Activated B cell treated with CpG ODN at 0.5 μM for 24 hours (primary cell): ENCODE measurements around the gene ERCC2. TPM values are rescaled to one million over a fixed set of nuclear protein-coding genes. Genes with fewer than 3 reads are reported as not detected.

Experiments
- ATAC-seq: fragments of 200-7000 bp; cut with Tn5 transposase; one replicate; pipeline ENCODE4 v1.10.0; 2021; ENCODE audit warnings: low read depth, mild to moderate bottlenecking, moderate library complexity
- CTCF ChIA-PET: fragments of 350-600 bp; sonication (Branson Sonifier 250); formaldehyde crosslinking; loops from one replicate; lab custom pipeline; 2021; ENCODE audit warnings: antibody characterized with exemption; lab: Charles Lee
- POLR2A ChIA-PET: fragments of 350-600 bp; sonication (Branson Sonifier 250); formaldehyde crosslinking; loops from one replicate; lab custom pipeline; 2021; ENCODE audit warnings: antibody characterized with exemption; lab: Charles Lee
- DNase-seq: peaks from one replicate; pipeline ENCODE4 v3.0.0; 2022
- H3K27ac Mint-ChIP-seq: one replicate; pipeline ENCODE4 v1.8.0; 2020; ENCODE audit warnings: mixed read lengths
- H3K27me3 Mint-ChIP-seq: one replicate; pipeline ENCODE4 v1.8.0; 2021; ENCODE audit warnings: mixed read lengths
- H3K36me3 Mint-ChIP-seq: one replicate; pipeline ENCODE4 v1.8.0; 2021; ENCODE audit warnings: low read depth, mixed read lengths
- H3K4me1 Mint-ChIP-seq: one replicate; pipeline ENCODE4 v1.8.0; 2021; ENCODE audit warnings: mixed read lengths
- H3K4me3 Mint-ChIP-seq: one replicate; pipeline ENCODE4 v1.8.0; 2020; ENCODE audit warnings: mild to moderate bottlenecking, mixed read lengths
- H3K9me3 Mint-ChIP-seq: one replicate; pipeline ENCODE4 v1.8.0; 2020; ENCODE audit warnings: mixed read lengths
- CTCF ChIP-seq: fragments of 200-600 bp; IDR thresholded peaks from one replicate; pipeline ENCODE4 v1.8.0; 2022; ENCODE audit warnings: antibody characterized with exemption, mild to moderate bottlenecking
- intact Hi-C: fragments of 100-400 bp; cut with micrococcal nuclease; formaldehyde crosslinking; loops from one replicate; pipeline ENCODE4 v1.15.1; 2024
- total RNA-seq: library from RNA; stranded (reverse); gene quantifications from 2 replicates; pipeline ENCODE4 v1.2.3, GENCODE V29; 2022

ERCC2 gene
- total RNA-seq, 1 donor from 2014 or later, result 29.8 TPM

- intact Hi-C loops, result no loop called here
- Mint-ChIP-seq H3K9me3 (no peaks in the 10 kb centered on the region), H3K4me1 (peaks cover 4% of the 10 kb centered on the region)
These were observed 25.5 kb downstream of the ERCC2 start for GRCh38 chr19:45344621-45345505.

GRCh38 chr19:45342911-45343310 lies 27.5 kb downstream of the ERCC2 start:
- POLR2A ChIA-PET, result no interaction called here
- no peak for DNase-seq
- Mint-ChIP-seq H3K9me3 (no peaks in the 10 kb centered on the region), H3K36me3 (no peaks in the 10 kb centered on the region), H3K27ac (no peak overlapping the region), H3K27me3 (peaks cover 17% of the 10 kb centered on the region), H3K4me3 (no peak overlapping the region), H3K4me1 (peaks cover 7% of the 10 kb centered on the region)
- CTCF ChIA-PET, result no interaction called here
- intact Hi-C loops, result no loop called here
- no peak for TF ChIP-seq CTCF
- no peak for ATAC-seq

More at GRCh38 chr19:45344621-45345505, 25.5 kb downstream of the ERCC2 start:
- no peak for ATAC-seq
- Mint-ChIP-seq H3K36me3 (no peaks in the 10 kb centered on the region), H3K27ac (no peak overlapping the region), H3K27me3 (peaks cover 13% of the 10 kb centered on the region), H3K4me3 (no peak overlapping the region)
- DNase-seq, result no peak
- ChIA-PET CTCF (no interaction called here), POLR2A (no interaction called here)
- no peak for TF ChIP-seq CTCF

DNA sequence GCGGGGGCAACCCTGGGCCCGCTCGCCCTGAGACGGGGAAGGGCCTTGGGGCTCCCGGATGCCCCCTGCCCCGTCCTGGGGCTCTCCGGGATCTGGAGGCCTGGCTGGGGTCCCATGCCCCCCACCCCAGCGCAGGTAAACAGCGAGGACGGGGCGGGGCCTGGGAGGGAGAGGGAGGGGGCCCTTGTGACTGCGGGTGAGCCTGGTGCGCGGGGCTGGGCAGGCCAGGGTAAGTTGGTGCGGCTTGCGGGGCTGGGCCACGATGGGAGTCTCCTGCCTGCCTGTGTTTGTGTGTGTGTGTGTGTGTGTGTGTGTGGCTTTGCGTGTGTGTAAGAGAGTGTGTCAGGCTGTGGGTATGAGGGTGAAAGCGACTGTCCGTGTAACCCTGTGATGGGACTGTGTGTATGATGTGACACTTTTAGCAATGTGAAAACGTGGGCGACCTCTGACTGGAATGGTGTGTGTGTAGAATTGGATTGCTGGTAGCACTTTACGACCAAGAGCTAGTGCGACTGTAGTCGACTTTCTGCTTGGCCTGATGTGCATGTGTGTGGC lies 29.4 kb downstream of the ERCC2 start:
- intact Hi-C loops, result no loop called here
- CTCF ChIA-PET, result no interaction called here
- H3K4me3 Mint-ChIP-seq, result no peak overlapping the region
- ATAC-seq (peak; percentile 11), DNase-seq (no peak)
- H3K27ac Mint-ChIP-seq, result no peak overlapping the region
- no peaks in the 10 kb centered on the region for H3K9me3 Mint-ChIP-seq
- no peak for TF ChIP-seq CTCF
- H3K4me1 Mint-ChIP-seq, result peaks cover 7% of the 10 kb centered on the region
- POLR2A ChIA-PET, result no interaction called here
- no peaks in the 10 kb centered on the region for H3K36me3 Mint-ChIP-seq
- H3K27me3 Mint-ChIP-seq, result peaks cover 18% of the 10 kb centered on the region

DNA sequence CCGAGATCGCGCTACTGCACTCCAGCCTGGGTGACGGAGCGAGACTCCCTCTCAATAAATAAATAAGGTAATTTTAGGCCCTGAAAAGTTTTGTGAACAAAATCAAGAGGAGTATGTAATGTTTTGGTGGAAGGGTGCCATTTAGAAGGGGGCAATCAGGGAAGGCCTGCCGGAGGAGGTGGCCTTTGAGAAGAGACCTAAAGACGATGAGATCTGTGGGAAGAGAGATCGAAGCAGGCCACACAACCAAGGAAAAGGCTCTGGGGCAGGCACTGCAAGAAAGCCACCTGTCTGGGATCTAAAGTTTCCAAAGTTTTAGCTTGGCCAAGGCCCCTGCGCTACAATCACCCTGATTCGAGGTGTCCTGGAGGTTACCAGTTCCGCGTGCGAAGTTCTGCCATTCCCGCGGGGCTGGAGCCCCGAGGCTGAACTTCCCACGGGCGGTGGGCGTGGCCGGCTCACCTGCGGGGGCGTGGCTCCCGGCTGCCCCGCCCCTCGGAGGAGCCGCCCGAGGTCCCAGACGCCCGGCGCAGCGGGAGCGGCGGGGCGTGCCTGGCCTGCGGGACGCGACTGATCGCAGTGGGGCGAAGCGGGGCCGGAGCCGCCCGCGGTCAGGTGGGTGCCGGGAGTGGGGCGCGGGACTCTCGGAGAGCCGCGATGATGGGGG lies 30.0 kb downstream of the ERCC2 start, which contains the start of gene KLC3:
KLC3 (plus strand) TSS at position 519 of the 667 bp plus-strand sequence. CDS start 4,792 bp downstream, outside the sequence.
- H3K4me3 Mint-ChIP-seq, result peak within 1 kb of the TSS; percentile 53
- H3K36me3 Mint-ChIP-seq, result no peaks in the 10 kb centered on the region
- peaks cover 7% of the 10 kb centered on the region for H3K4me1 Mint-ChIP-seq
- no peak within 1 kb of the TSS for H3K27ac Mint-ChIP-seq
- no peak for TF ChIP-seq CTCF
- ATAC-seq, result peak; percentile 60
- CTCF ChIA-PET, result no interaction called here
- intact Hi-C loops, result no loop called here
- POLR2A ChIA-PET, result no interaction called here
- peaks cover 17% of the 10 kb centered on the region for H3K27me3 Mint-ChIP-seq
- DNase-seq, result peak; percentile 44
- no peaks in the 10 kb centered on the region for H3K9me3 Mint-ChIP-seq

GRCh38 chr19:45339629-45340028 lies 30.7 kb downstream of the ERCC2 start:
- DNase-seq, result no peak
- peaks cover 7% of the 10 kb centered on the region for H3K4me1 Mint-ChIP-seq
- CTCF ChIA-PET, result interaction anchor here (1.6 kb wide), 1 partner anchor 685 kb away, joined by 4 read pairs; no protein-coding TSS in a partner anchor
- POLR2A ChIA-PET, result no interaction called here
- TF ChIP-seq CTCF, result no peak
- H3K9me3 Mint-ChIP-seq, result no peaks in the 10 kb centered on the region
- peaks cover 17% of the 10 kb centered on the region for H3K27me3 Mint-ChIP-seq
- H3K4me3 Mint-ChIP-seq, result no peak overlapping the region
- ATAC-seq, result no peak
- intact Hi-C loops, result loop anchor here (2.0 kb wide), 1 partner anchor 91 kb away; no protein-coding TSS in a partner anchor
- no peak overlapping the region for H3K27ac Mint-ChIP-seq
- H3K36me3 Mint-ChIP-seq, result no peaks in the 10 kb centered on the region
